HG02973 (cell line): ENCODE measurements around the gene OTUD5.

Experiments
- ATAC-seq: cut with Tn5 transposase; IDR thresholded peaks from one replicate; pipeline ENCODE4 v1.9.1; 2021; ENCODE audit warnings: moderate library complexity; ENCODE audit not compliant: unreplicated experiment

Gene OTUD5

DNA sequence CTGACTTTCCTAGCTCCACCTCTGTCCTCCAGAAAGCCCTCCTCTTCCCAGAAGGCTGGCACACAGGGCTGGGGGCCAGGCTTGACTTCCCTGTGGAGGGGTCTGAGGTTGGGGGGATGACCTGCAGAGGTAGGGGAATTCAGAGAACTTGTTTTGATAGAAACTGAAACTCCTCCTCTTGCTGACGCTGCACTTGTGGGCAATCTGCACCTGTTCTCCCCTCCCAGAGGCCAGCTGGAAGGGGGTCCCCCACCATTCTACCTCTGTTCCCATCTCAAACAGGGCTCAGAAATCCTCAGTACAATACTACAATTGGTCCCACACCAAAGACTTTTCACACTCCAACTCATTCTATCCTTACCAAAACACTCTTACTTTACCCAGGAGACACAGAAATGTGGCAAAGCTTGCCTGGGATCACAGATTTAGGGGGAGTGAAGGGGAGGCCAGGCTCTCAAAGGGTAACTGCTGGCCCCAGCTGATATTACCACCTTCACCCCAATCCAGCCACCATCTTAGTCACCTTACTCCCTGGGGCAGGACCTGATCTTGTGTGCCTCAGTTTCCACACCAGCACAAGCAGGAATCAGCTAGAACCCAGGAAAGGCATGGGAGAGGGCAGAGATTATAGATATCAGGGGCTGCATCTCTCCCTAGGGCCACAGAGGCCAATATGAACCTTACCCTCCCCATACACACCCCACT, 18.5 kb downstream of the OTUD5 start:
- peak; percentile 36 for ATAC-seq

DNA sequence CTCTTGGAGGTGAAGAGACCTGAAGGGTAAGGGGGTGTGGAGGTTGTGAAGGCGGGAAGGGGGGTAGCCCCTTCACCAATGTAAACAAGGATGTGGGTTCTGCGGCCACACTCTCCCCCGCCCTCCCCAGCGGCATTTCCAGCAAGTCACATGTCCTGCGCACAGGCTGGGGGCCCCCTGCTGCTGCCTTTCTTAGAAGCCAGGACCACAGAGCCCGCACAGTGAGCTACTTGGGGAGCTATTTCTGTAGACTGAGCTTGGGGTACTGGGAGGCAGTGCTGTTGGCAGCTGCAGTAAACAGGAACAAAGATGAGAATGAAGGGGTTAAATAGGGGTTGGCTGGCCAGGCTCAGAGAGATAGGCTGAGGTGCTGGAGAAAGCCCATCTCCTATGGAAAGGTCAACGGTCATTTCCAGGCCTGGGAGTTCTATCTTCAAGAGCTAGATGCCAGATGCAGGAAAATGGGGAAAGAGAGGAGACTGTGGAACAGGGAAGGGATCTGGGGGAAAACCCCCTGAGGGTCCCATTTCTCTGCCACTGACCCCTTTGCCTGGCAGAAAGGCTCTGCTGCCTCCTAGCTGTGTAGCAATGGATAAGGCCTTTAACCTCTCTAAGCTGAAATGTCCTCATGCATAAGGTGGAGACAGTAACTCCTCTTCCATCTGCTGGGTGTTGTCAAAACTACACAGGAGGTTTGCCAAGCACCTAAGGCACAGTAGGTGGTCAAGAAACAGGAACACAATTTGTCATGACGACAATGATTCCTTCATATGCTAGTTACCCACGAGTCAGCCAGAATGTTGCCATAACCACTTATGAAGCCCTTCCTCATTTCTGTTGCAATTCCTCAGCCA, 20.1 kb downstream of the OTUD5 start:
- ATAC-seq, result peak; percentile 41

DNA sequence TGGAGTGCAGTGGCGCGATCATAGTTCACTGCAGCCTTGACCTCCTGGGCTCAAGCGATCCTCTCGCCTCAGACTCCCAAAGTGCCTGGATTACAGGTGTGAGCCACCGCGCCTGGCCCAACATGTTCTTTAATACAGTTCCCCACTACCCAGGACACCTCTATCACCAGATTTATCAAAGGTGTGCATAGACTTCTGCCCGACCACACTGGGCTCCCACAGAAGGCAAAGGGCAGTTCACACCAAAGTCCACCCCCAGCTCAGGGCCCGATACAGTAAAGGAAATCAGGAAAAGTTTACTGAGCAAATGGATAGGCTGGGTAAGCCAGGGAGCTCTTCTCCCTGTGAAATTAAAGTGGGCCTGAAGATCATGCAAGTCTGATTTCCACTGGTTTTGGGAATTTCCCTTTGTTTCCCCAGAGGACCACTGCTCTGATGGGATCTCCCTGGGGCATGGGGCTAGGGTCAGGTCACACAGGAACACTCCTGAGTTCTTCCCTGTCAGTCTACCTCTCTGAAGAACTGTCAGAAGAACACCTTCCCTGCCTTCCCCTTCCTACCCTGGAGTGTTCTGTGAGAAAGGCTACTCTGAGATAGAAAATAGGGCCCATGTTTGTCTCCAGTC, 20.9 kb downstream of the OTUD5 start:
- peak; percentile 3 for ATAC-seq

DNA sequence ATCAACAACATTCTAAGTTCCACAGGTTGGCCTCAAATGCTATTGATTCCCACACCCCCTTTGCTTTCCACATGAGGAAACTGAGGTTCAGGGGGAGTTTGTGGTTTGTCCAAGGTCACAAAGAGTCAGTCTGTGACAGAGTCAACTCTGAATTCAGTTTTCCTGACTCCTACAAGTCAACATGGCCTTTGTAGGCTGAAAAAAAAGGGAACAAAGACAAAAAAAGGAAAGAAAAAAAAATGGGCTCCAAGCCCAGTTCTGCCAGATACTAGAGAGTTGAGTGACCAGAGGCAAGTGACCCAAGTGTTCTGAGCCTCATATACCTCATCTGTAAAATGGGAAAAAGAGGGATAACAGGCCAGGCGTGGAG, 22.1 kb downstream of the OTUD5 start:
- ATAC-seq, result no peak

DNA sequence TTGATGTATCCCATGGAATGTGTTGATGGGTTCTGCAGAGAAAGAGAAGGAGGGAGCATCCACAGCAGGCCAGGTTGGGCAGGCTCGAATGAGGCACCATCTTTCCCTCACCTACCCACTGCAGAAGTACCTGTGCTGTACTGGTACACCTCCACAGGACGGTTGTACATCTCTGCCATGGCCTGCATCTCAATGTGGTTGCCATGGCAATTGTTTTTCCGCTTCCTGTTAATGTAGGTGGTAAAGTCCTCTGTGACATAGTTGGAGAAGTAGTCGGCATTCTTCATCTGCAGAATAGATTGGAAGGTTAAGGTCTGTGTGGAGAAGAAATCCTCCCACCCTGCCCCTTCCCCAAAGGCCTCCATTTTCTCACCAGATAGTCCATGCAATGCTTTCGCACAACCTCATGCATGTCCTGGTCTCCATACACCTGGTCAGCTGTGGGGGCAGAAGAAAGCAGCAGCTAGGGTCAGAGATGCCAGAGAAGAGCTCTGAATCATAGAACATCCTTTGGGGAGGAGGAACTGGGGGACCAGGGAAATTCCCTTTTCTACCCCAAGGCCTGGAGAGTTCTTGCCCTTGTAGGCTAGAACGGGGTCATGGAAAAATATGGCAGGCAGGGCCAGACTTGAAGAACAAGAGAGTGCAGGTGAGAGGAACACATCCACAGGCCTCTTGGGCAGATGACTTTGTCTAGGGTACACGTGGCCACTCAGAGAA, 22.7 kb downstream of the OTUD5 start:
- no peak for ATAC-seq

DNA sequence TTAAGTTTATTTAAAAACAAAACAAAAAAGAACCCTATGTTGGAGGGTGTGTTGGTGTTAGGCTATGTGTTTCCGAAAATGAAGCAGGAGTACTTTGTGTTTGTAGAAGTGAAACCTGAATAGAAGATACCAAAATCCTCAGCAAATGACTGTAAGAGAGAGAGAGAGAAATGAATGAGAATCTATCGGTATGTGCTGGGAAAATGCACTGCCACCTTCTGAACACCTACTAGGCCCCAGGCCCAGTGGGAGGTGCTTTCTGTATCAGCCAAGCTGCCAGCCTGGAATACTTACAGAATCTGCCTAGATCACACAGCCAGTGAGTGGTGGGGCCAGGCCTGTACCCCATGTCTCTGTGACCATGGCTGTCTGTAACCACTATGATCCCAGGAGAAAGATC, 23.6 kb downstream of the OTUD5 start:
- no peak for ATAC-seq

DNA sequence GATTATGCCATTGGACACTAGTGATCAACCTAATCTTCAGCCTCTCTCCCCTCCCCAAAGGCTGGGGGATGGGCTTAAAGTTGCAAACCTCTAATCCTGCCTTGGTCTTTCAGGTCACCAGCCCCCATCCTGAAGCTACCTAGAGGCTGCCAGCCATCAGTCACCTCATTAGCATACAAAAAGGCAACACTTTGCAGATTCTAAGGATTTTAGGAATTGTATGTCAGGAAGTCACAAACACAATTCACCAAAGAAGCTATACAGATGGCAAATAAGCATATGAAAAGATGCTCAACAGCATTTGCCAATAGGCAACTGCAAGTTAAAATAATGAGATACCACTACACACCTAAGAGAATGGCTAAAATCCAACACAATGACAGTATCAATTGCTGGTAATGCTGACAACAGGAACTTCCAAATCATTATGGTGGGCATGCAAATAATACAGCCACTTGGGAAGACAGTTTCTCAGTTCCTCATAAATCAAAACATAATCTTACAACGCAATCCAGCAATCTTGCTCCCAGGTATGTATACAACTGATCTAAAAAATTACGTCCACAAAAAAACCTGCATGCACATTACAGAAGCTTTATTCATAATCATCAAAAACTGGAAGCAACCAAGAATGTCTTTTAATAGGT, 29.5 kb downstream of the OTUD5 start:
- ATAC-seq, result no peak

DNA sequence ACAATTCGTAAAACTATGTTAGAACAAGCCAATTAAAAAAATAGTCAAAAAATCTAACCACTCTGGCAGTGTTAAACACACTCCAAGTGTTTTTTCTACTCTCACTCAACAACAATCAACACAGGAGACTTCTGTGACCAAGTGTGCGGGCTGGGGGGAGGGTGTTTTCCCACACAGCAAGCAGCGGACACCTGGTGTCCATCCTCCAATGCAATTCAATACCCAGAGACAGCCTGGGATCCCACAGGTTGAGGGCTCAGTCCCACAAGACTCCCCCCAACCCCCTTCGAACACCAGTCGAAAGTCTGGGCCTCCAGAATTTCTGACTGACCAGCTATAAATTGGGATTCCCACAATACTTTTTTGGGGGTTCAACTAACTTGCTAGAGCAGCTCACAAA, 30.3 kb downstream of the OTUD5 start:
- ATAC-seq, result no peak

DNA sequence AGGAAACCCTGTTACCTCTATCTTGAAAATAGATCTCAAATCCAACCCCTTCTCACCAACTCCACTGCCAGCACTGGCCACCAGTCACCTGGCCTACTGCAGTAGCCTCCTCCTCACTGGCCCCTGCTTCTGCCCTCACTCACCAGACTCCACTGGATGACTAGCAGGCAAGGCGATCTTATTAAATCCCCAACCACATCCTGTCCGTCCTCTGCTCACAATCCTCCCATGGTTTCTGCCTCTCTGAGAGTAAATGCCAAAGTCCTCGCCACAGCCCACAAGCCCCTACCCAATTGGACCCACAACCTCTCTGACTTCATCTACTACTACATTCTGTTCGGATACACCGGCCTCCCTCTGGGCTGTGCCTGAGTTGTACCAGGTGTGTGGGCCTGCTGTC, 33.1 kb downstream of the OTUD5 start:
- ATAC-seq, result no peak

DNA sequence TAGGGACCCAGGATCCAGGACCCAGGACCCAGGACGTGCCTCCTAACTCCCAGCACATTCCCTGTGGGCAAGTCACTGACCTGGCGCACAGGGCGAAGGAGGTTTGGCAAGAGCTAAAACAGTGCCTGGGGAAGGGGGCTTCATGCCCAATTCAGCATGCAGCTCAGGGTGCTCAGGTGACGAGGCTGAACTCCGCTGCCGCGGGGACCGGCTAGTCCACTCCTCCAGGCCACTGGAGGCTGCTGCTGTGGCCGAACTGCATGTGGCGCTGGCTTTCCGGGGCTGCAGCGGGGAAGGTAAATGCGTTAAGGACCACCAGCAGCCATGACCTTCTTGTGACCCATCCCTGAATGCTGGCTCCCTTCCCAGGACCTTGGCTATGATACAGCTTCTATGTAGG, 33.6 kb downstream of the OTUD5 start:
- no peak for ATAC-seq

DNA sequence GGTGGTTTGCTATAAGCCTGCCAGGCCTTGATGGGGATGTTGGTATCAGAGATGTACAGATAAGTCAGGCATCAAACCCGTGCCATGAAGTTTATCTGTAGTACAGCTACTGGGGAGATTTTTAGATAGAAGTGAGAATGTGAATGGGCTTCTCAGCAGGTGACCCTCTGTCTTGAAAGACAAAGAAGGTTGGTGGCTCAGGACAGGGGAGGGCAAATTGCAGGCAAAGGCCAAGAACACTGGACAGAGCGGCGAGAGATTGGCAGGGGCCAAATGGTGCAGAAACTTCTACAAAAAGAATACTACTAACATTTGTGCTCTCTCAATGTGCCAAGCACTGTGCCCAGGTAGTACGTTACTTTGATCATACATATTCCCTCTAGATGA, 36.7 kb downstream of the OTUD5 start:
- ATAC-seq, result no peak

DNA sequence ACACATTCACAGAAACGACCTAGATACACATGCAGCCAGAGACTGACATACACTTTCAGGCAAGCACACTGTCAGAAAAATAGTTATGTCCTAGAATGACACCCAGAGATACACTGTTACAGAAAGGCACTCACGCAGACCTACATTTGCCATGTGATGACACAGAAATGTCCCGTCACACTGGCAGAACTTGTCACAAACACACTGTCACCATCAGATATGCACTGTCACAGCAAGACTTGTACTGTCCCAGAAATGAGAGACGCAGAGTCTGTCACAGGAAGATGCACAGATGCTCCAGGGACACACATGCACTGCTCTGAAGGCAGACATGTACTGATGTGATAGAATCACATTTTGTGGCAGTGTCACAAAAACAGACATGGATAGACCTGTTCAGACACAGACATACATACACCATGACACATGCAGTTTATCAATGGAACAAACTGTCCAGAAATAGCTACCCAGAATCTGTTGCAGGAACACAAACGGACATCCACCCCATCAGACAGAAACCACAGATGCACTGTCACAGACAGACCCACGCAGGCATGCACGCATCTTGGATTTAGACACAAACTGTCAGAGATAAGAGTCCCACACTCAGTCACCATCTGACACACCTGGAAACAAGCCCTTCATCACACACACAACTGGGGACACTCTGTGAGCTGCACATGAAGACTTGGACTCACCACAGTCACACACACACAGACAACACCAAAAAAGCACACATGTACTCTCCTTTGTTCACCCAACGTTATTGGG, 37.3 kb downstream of the OTUD5 start:
- ATAC-seq, result no peak

DNA sequence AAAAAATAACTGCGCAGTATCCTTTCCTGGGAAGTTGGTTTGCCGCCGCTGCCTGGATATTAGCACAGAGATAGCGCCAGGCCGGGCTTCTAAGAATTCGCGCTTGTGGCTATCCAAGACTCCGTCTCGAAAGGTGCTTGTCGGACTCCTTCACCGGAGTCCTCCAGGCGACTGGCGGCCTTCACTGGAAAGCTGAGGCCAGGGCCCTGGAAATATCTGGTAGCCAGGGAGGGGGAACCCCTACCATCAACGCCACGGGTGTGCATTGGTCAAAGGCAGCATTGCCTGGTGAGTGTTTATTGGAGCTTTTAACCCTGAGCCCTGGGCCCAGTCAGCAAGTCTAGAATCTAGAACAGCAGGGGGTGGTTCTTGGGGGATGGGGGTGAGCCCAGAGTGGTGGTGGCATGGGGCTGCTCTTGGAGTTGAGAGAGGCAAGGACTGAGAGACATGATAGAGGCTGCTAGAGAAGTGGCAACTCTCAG, 38.0 kb downstream of the OTUD5 start:
- no peak for ATAC-seq

DNA sequence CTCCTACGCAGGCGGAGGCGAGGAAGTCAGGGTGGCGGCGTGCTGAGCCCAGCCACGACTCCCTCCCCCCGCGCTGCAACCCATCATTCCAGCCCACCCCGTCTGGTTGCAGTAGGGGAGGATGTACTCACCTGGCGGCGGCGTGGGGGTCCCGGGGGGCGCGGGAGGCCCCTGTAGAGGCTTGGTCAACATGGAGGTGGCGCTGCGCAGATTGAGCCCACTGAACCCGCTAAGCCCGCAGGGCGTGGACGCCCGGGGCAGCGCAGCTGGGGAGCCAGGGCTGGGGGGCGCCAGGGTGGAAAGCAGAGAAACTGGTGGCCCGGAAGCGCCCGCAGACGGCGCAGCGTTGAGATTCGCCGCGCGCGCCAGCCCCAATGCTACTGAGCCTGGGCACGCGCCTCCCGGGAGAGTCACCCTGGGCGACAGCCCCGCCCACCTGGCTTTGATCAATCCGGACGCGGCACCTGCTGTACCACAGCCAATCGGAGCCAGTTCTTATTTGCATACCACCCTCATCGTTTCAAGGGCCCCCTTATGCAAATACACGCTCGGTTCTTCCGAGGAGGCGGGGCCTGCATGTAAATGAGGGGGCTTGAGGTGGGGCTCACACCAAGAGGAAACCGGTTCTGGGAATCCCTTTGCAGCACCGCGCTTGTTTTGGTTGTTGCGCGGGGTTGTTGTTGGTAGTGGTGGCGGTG, 38.6 kb downstream of the OTUD5 start, which contains the start of gene PIM2:
TSS of gene PIM2 (minus strand) at position 382 of the 698 bp plus-strand sequence. CDS start at position 192, 190 bp downstream.
- ATAC-seq, result peak; percentile 58

DNA sequence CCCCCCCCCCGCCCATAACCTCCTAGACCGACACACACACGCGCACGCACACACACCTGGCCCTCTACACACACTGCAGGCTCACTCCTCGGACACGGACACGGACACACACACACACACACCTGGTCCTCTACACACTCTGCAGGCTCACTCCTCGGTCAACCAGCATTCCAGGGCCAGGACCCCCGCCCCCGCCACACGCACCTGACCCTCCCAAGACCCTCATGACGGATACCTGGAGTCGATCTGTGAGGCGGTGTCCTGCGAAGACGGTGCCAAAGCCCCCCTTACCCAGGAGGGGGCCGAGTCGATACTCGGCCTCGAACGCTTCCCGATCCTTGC, 39.1 kb downstream of the OTUD5 start:
- no peak for ATAC-seq

DNA sequence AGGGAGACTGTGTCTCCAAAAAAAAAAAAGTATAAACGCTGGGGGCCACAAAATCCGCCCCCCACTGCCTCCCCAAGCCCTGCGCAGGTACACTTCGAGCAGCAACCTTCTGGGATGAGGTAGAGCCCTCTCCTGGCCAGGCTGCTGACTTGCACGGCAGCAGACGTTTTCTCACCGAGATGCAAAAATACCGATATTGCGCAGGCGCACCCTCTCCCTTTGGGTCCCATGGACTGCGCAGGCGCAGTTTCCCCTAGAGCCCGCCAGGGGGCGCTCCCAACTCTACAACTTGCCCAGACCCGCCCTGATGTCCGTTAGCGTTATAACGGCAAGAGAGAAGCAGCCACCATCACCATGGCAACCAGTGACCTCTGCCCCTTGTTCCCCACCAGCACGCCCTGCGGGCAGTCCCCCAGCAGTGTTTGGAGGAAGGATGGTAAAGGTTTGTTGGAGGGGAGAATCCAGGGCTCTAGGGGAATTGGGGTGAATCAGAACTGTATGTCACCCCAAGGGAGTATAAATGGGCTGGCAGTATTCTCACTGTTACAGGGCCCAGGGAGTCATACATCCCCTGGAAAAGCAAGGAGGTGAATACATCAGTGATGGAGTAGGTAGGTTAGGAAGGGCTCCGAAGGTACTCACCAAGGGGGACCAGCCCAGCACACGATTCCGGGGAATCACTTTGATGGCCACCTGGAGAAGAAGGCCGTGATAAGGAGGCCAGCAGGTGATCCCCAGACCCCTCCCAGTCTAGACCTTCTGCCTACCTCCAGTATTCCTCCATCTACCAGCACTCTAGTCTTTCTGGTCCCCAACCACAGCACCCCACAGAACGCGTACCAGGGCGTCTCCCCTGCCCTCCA, 40.0 kb downstream of the OTUD5 start:
- ATAC-seq, result no peak

DNA sequence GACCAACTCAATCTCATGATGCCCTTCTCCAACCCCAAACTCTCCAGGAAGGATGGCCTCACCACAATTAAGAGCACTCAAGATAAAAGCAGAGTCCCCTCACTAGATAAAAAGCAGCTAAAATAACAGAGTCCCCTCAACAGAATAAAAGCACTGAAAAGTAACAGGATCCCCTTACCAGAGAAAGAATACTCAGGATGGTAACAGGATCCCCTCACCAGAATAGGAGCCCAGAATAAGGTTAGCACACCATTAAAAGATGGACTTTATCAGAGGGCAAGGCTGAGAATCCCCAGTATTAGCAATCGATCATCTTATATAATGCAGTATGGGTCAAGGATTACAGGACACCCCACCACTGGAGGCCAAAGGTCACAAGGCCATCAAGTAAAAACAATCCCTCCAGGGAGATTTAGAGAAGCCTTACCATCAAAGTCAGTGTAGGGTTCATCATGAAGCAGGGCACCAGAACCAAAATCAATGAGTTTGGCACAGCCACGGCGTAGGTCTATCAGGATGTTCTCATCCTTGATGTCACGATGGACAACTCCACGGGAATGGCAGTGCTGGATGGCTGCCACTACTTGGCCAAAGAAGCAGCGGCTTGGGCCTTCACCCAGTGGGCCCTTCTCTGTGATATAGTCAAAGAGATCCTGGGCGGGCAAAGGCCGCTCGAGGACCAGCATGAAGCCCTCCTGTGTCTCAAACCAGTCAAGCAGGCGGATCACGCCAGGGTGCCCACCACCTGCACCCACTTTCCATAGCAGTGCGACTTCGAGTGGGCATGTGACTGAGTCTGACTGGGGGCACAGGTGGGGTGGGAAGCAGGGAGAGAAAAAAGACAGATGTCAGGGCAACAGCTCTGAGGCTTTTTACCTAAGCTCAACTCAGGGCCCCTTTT, 42.6 kb downstream of the OTUD5 start:
- no peak for ATAC-seq
